ENCODE results near the gene RHEB.

The RHEB gene

DNA sequence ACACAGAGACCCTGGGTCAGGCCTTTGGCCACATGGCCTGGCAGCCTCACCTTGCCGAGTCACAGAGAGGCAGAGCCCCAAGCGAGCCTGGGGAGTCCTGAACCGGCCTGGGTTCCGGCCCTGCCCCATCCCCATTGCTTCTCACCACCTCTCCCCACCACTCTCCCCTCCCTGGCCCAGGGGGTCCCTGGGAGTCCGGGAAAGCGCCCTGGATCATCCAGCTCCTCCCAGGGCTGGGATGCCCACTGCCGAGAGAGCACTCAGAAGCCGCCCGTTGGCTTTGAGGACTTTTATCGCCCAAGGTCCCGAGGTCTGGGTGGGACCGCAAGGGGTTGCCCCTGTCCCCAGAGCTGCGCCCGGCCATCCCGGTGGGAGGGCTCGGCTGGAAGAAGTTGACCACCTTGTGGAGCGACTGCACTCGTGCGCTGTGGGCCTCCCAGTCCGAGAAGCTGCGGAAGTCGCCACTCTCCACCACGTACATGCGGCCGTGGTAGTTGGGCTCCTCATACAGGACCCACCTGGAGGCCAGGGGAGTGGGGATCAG lies 87.9 kb downstream of the RHEB start:
- DNase-seq (ENCODE audit: low read depth): no peak

DNA sequence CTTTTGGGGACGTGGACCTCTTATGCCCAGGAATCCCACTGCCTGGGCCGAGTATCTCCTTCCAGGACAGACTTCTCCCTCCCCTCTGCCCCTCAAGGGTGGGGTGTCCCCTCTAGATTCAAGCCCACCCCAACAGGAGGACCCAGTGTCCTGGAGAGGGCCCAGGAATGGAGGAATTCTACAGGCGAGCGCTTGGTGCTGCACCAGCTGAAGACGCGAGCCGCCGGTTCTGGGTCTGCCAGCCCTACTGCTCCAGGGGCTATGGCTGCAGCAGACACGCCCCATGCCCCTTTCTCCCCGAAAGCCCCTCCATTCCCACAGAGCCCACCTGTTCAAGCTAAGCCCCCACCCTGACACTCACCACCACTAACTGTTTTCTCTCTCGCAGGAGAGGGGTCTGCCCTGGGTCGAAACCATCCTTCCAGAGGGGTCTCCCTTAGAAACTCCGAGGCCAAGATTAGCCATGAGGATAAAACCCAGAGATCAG lies 88.4 kb downstream of the RHEB start:
- DNase-seq (ENCODE audit: low read depth): no peak

DNA sequence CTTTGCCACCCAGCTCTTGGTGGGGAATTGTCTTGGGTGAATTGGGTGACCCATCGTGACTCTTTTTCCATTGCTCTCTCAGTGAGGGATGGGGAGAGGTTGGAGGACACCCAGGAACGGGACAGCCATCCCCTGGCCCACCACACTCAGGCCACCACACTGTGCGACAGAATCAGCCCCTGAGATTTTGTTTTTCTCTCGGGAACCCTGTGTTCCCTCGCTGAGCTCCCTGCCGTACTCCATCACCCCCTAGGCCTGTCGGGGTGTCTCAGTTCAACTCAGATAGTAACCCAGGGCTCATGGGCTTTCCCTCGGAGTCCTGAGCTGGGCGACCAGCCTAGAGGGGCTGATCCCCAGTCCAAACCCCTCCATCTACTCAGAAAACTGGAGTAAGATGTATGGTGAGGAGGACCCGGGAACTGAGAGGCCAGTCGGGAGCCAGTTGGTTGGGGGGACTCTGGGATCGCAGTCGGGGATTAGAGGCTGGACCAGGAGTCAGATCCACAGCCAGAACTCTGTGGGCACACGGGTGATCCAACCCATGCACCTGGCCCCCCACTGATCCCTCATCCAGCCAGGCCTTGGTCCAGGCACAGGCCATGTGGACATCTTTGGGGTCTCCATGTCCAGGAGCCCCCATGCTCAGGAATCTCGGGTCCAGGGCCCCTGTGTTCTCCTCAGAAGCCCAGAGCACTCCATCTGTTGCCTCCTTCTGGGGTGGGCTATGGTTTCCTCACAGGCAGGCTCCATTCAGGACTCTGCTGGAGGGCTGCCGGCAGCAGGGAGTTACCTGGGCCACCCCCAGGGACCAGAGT lies 89.1 kb downstream of the RHEB start:
- no peak for DNase-seq (ENCODE audit: low read depth)

DNA sequence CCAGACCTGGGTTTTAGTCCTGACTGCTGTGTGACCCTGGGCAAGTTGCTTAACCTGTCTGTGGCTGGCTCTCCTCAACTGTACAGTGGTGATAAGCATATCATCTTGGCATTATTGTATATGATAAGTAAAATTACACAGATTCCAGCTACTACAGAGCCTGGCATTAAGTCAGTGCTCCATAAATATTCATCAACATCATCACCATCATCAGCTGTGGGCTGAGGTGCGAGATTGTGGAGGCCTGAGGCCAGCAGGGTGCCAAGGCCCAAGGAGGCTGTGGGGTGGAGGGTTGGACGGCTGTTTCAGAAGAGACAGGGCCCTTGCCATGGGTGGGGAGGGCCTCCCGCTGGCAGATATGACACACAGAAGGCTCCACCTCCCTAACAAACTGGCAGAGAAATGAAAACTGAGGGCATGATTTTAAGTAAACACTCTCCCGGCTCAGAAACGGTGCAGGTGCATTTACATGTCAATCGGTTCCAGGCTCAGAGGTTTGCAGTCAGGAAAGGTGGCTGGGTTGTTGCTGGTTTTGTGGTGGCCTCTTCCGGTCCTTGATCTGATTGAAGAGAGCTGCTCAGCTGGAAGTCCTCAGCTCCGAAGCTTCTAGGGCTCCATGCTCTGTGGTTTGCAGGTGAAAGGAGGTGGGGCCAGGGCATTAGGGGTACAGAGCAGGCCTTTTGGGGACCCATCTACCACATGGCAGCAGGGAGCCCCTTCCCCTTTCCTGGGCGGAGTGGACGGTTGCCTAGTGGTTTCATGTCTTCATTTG lies 89.9 kb downstream of the RHEB start:
- no peak for DNase-seq (ENCODE audit: low read depth)

DNA sequence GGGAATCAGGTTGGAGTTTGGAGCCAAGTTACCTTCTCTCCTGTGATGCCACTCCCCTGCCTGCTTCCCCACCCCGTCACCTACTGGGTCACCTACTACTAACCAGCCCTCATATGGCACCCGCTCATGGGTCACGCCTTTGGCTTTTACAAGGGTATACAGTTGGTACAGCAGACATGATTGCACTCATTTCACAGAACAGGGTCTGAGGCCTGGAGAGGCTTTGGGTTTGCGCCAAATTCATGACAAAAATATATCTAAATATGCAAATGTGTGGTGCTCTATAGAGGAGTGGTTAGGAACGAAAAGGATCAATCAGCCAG lies 90.5 kb downstream of the RHEB start:
- no peak for DNase-seq (ENCODE audit: low read depth)

DNA sequence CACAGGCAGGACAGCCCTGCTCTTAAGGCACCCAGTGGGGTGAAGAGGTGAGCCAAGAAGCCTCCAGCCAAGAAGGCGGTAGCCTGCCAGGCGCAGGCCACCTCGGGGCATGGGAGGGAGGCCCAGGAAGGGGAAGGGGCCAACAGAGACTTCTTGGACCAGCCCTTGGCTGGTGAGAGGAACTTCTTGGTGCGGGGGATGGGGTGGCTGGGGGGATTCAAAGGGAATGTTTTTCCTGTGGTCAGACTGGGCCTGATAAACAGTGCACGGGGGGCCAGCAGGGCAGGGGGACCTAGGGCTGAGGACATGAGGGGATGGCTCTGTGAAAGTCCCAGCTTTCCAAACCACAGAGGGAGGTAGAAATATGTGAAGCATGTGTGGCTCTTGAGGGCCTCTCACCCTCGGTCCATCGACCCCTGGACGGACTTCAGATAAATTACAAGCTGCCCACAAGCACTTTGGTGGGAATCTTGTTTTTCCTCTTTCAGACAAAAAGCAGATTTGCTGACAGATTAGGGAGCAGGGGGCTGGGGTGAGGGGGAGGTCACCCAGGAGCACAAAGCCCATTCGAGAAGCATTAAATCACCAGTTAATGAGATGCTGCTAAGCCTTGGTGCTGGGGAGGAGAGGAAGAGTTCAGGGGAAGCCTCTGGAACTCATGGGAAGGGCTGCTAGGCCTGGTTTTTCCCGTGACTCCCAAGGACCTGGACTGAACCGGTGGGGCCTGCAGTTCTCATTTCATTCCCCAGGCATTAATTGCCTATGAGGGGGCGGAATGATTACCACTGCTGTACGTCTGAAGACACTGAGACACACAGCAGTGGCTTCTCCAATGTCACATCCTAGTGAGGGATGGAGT lies 91.1 kb downstream of the RHEB start:
- no peak for DNase-seq (ENCODE audit: low read depth)

DNA sequence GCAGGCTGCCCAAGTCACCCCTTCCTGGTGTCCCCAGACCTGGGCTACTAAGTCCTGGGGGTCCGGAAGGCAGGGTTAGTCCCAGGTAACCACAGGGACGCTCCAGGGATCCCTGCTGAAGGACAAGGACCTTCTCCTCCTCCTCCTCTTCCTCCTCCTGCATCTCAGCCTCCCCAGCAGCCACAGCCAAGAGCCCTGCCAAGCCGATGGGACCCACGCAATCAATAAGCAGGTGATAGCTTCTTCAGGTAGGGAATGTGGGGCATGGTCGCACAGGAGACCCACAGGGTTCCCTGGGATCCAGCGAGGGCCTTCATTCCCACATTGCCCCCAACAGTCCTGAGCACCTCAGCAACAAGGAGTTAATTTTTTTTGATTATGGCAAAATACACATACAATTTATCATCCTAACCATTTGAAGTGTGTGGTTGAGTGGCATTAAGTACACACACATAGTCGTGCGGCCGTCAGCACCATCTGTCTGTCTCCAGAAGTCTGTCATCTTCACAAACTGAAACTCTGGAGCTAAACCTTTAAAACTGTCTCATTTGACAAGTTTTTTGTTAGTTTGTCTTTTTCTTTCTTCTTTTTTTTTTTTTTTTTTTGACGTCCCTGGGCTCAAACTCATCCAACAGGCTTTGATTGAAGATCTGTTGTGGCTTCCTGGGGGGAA lies 91.9 kb downstream of the RHEB start:
- DNase-seq (ENCODE audit: low read depth): no peak

DNA sequence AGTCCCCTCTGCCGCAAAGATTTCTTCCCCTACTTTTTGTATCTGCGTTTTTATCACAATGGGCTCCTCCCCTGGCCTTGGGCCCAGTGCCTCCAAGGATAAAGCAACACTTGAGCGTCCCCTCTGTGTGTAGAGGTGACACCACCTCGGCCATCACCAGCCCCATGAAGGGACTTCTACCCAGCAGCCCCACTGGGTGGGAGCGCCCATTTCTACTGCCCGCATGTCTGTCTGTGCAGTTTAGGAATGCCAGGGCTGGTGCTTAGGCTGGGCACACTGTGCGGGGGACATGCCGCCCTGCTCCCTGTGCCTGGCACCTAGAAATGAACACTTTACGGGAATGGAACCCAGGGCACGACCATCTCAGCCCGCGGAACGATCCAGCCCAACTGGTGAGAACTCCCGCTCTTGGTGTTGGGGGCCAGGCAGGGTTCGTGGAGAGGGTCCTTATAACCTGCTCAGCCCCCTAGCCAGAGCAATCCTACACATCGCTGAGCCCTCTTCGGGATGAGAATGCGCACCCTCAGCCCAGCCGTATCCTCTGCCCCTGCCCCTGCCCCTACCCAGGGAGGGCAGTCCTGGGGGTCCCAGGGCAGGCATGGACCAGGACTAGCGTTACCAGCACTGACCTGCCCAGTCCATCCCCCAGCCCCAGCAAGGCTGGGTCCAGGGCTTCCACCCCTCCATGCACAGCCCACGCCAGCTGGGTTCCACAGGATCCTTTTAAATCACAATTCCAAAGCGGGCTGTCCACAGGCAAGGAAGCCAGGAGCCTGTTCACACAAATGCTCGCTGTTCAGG lies 92.6 kb downstream of the RHEB start:
- no peak for DNase-seq (ENCODE audit: low read depth)

DNA sequence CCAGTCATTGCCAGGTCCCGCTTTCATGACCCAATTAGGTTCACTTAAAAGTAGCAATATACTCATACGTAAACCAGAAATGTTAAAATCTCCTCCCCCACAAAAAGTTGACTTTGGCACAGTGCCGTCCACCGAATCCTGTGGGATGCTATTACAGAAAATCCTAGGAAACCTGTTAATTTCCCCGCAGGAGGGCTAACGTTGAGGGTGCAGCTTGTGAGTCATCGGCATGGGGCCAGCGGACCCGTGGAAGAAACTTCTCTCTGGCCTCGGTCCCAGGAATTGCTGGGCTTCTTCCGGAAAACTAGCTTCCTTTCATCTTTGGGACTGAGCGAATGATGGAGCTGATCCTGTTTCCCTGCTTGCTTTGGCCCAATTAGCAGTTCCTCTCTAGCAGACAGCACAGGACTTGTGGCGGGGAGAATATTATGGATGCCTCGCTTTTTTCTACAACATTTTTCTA lies 93.2 kb downstream of the RHEB start:
- DNase-seq (ENCODE audit: low read depth): no peak

DNA sequence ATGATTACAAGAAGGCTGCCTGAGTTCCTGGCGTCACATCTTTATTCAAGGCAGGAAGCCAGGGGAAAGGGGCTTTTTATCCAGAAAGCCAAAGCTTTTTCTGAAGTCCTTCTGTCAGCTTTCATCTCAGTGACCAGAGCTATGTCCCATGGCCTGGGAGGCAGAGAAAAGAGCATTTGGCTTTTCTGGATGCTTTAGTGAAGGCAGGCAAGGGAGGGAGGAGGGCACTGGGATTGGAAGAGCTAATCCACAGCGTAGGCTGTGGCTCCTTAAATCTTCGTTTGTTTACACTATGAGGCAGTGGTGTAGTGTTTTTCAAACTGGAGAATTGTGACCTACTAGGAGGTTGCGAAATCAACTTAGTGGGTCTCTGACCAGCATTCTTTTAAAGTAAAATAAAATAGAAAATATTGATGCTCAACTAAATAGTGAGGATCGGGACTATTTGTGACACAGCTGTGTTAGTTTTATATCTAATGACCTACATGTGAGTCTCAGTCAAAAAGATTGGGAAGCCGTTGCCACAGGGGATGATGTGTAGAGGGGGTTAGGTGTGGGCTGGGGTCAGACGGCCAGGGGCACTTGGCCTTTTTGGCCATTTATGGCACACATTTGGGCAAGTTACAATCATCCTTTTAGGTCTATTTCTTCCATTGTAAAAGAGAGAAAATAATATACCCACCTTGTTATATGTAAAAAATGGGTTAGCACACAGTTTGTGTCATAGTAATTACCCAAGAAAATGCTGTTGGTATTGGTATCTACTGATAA lies 93.8 kb downstream of the RHEB start:
- DNase-seq (ENCODE audit: low read depth): no peak

DNA sequence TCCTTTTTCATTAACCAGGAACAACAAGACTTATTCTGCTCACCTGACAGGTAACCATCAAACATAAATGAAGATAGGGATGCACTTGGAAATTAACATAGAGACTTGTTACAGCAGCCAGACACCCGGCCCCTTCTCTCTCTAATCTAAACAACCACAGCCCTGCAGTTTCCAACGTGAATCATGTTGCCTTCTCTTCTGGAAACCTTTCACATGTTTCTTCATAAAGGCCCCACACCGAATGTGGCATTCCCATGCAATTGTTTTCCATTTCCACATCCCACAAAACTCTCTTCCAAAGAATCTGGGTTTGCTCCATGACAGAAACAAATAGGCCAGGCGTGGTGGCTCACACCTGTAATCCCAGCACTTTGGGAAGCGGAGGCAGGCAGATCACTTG lies 94.9 kb downstream of the RHEB start:
- no peak for DNase-seq (ENCODE audit: low read depth)

DNA sequence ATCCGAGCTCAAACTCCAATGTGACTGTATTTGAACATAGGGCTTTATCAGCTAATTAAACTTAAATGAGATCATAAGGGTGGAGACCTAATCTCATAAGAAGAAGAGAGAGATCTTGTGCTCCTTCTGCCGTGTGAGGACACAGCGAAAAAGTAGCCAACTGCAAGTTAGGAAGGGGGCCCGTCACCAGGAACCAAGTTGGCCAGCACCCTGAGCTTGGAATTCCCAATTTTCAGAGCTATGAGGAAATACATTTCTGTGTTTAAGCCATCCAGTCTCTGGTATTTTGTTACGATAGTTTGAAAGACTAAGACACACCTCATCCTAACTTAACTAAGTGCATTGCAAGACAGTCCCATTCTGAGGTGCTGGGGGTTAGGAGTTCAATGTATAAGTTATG lies 95.8 kb downstream of the RHEB start:
- DNase-seq (ENCODE audit: low read depth): no peak

DNA sequence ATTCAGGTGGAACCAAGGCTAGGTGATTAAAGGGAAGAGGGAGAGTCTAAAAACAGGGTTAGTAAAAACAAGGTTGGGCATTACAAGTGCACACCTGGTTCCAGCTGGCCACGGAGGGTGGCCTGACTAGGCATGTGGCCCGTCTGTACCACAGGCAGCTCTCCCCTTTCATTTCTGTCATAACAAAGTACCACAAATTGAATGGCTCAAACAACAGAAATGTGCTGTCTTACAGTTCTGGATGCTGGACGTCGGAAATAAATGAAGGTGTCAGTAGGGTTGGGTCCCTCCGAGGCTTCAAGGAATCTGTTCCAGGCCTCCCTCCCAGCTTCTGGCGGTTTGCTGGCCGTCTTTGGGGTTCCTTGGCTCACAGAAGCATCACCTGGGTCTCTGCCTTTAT lies 96.5 kb downstream of the RHEB start:
- no peak for DNase-seq (ENCODE audit: low read depth)

DNA sequence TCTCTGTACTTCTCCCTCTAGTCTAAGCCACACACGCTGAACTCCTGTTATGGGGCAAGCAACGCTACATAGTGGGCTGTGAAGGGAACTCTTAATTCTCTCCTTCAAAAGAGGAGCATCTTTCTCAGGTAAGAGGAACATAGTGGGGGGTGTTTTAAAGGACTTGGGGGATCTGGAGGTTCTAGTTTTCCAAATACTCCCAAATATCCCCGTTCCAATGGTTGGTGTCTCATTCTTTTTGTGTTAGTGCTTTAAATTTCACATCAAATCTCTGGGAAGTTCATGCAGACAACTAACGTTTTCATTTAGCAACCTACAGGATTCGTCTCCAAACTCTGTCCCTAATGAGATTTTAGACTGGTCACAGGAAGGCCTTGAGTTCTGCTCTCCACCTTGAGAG lies 97.5 kb downstream of the RHEB start:
- no peak for DNase-seq (ENCODE audit: low read depth)

DNA sequence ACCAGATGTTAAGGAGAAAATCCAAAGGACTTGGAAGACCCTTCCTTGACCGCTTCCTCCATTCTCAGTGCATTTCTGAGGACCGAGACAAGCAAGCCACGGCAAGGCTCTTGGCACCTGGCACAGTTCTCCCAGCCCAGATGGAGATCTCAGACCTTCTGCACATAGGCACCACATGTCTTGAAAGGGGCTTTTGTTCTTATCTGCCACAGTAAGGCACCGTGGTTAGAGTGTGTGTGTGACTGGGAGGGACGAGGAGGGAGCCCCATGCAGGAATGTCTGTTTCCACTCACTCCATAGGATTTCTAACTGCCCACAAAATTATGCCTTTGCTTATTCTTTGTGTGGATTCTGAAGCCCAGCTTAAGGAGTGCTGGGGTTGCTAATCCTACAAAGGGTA lies 99.6 kb downstream of the RHEB start:
- DNase-seq (ENCODE audit: low read depth): no peak

DNA sequence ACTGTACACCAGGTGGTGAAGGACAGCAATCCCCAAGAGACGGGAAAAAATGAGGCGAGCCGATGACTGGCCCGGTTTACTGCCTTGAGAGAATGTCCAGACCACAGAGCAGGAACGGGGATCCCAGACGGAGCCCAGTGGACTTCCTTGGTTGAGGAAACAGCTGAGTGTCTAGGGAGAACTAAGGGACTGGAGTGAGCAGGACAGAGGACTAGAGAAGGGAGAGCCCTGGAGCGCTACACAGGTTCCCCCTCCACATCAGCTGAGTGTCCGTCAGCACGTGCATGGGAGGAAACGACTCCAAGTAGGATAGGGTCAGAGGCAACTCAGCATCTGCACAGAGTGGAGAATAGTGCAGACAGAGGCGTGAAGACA lies 102.8 kb downstream of the RHEB start:
- no peak for DNase-seq (ENCODE audit: low read depth)

DNA sequence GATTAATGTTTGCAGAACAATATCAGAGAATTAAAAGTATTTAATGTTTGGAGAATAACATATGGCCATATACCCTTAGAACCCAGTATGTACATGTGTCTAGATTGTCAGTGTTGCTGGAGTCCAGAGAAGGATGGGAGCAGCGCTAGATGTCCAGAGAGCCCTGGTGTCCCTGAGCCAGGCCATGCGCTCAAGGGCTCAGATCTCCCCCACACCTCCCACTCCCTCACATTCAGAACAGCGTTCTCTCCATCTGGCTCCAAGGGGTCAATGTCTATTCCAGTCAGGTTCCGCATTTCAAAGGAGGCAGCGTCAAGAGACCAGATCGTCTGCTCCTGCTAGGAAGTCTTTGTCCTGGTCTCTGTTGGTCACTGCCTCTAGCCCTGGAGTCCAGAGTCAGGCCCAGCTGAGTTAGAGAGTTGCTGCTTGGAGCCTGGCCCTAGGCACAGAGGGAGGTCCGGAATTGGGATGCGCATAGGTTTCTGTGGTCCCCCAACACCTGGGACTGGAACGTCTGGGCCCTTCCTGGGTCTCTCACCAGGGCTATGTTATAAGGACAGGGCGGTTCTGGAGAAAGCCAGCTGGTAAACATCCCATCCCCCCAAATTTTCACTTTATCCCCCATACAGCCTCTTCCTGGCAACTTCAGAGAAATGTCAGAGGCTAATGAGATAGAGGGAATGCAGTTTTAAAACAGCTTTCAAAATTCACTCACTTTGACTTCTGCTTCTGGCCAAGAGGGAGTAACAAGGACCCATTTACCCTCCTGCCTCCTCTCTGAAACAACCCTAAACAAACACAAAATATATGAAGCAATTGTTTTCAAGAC lies 103.4 kb downstream of the RHEB start:
- DNase-seq (ENCODE audit: low read depth): no peak

Measured in GM04504 (cell line).